AG09309 (cell line): ENCODE data around the gene HIVEP3.

Source experiments
- DNase-seq: peaks from one replicate; pipeline ENCODE4 v3.0.0-alpha.2; 2010; ENCODE audit warnings: low read depth
- H3K4me3 ChIP-seq: 2 replicates; pipeline ENCODE4 v1.5.1; 2011; ENCODE audit warnings: mild to moderate bottlenecking, low read depth, low read length, moderate library complexity; ENCODE audit not compliant: control insufficient read depth
- CTCF ChIP-seq: IDR thresholded peaks from 2 replicates; pipeline ENCODE4 v1.5.1; 2011; ENCODE audit warnings: mild to moderate bottlenecking, low read depth, low read length, inconsistent platforms; ENCODE audit not compliant: insufficient read depth, control insufficient read depth; ENCODE audit errors: missing control alignments

Gene HIVEP3

GRCh38 chr1:41678111-41678878 lies 240.4 kb downstream of the HIVEP3 start:
- no peak for TF ChIP-seq CTCF
- no peak overlapping the region for H3K4me3 ChIP-seq
- DNase-seq: peak; percentile 32

GRCh38 chr1:41677620-41678019 lies 241.1 kb downstream of the HIVEP3 start:
- H3K4me3 ChIP-seq: no peak overlapping the region
- no peak for TF ChIP-seq CTCF
- no peak for DNase-seq

GRCh38 chr1:41675401-41675800 lies 243.3 kb downstream of the HIVEP3 start:
- no peak for DNase-seq
- TF ChIP-seq CTCF: no peak
- H3K4me3 ChIP-seq: no peak overlapping the region

- no peak for TF ChIP-seq CTCF
- H3K4me3 ChIP-seq: no peak overlapping the region
- DNase-seq: no peak
Measured at GRCh38 chr1:41674522-41674921, 244.2 kb downstream of the HIVEP3 start.

GRCh38 chr1:41673806-41674205 lies 244.9 kb downstream of the HIVEP3 start:
- no peak for TF ChIP-seq CTCF
- H3K4me3 ChIP-seq: no peak overlapping the region
- DNase-seq: no peak

- no peak for TF ChIP-seq CTCF
- no peak overlapping the region for H3K4me3 ChIP-seq
- DNase-seq: peak; percentile 16
Measured at GRCh38 chr1:41673378-41673777, 245.3 kb downstream of the HIVEP3 start.
